GM18873 (cell line): ENCODE data around the gene KISS1R.

Experiments used
- ATAC-seq: cut with Tn5 transposase; IDR thresholded peaks from one replicate; pipeline ENCODE4 v1.9.1; 2021; ENCODE audit warnings: mild to moderate bottlenecking, moderate library complexity, moderate number of reproducible peaks; ENCODE audit not compliant: unreplicated experiment, low FRiP score

Gene KISS1R

GRCh38 chr19:899336-900042 lies 17.6 kb upstream of the KISS1R start:
- no peak for ATAC-seq

GRCh38 chr19:900043-900301 lies 17.2 kb upstream of the KISS1R start:
- no peak for ATAC-seq

- ATAC-seq, result no peak
Measured at GRCh38 chr19:900302-901111, 16.6 kb upstream of the KISS1R start.

- no peak for ATAC-seq
Measured at GRCh38 chr19:901216-902092, 15.7 kb upstream of the KISS1R start.

- ATAC-seq, result no peak
Measured at GRCh38 chr19:902093-902370, 15.1 kb upstream of the KISS1R start.

GRCh38 chr19:902446-903226 lies 14.5 kb upstream of the KISS1R start:
- no peak for ATAC-seq

GRCh38 chr19:903266-903797 lies 13.8 kb upstream of the KISS1R start:
- no peak for ATAC-seq

GRCh38 chr19:904545-904944 lies 12.6 kb upstream of the KISS1R start:
- ATAC-seq, result no peak

GRCh38 chr19:906480-906879 lies 10.7 kb upstream of the KISS1R start:
- no peak for ATAC-seq

- ATAC-seq, result no peak
Measured at GRCh38 chr19:907183-907853, 9.8 kb upstream of the KISS1R start.

GRCh38 chr19:911197-912033 lies 5.7 kb upstream of the KISS1R start:
- ATAC-seq, result no peak

GRCh38 chr19:912181-913079 lies 4.7 kb upstream of the KISS1R start:
- ATAC-seq, result no peak

GRCh38 chr19:913080-913748 lies 3.9 kb upstream of the KISS1R start, which contains the start of gene R3HDM4:
Gene R3HDM4, minus strand, starts transcription at chr19:913219. Its CDS starts 62 bp downstream, at chr19:913157.
- no peak for ATAC-seq

GRCh38 chr19:916645-917322 lies 349 bp upstream of the KISS1R start:
- no peak for ATAC-seq

- no peak for ATAC-seq
Measured at GRCh38 chr19:918152-918437, 962 bp downstream of the KISS1R start.

GRCh38 chr19:918481-919198 lies 1.5 kb downstream of the KISS1R start:
- ATAC-seq, result no peak
